HG02943 (cell line): ENCODE data around the gene ST3GAL2.
"Not testable (repeated sequence)": the region's sequence is repeated elsewhere in the genome, so short reads cannot be mapped to it uniquely, and the experiment has no call there.

Source experiments
- ATAC-seq: cut with Tn5 transposase; IDR thresholded peaks from one replicate; pipeline ENCODE4 v1.9.1; 2021; ENCODE audit warnings: mild to moderate bottlenecking, low read depth, moderate library complexity; ENCODE audit not compliant: unreplicated experiment

The ST3GAL2 gene

DNA sequence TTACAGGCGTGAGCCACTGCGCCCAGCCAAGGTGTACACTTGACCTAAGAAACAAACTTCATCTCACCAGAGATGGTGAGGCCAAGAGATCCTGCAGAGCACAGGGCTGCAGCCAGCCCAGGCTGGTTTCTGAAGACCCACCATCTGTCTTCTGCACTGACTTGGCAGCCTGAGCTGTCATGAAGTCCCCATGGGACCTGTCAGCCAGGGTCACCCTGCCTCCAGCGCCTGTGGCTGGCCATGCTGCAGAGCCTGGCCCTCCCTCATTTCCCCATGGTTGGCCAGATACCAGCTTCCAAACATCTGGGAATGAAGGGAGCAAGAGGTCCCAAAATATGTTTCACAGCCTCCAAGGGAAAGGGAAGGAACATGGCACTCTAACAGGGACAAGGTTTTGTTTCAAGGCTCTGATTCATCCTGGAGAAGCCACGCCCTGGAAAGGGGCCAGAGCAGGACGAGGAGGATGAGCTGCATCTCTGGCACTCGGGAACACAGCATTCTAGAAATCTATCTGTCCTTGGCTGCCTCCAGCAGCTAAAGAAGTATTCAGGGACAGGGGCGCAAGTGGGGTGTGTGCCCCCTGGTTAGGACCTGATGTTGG, 46.9 kb downstream of the ST3GAL2 start:
- ATAC-seq, result no peak

DNA sequence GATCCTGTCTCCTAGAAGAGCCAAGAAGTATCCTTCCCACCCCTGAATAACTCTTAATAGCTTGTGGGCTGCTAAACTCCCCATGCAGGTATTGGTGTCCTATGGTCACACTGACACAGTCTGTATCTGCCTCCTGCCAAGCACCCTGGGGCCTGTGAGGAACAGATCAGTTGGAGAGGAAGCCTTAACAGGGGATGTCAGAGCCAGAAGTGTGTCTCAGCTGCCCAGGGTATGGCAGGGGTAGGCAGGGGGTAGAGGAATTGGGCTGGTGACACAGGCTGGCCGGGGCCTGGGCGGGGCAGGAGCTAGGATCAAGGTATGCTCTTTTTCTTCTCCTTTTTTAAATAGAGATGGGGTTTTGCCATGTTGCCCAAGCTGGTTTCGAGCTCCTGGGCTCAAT, 47.5 kb downstream of the ST3GAL2 start:
- no peak for ATAC-seq

DNA sequence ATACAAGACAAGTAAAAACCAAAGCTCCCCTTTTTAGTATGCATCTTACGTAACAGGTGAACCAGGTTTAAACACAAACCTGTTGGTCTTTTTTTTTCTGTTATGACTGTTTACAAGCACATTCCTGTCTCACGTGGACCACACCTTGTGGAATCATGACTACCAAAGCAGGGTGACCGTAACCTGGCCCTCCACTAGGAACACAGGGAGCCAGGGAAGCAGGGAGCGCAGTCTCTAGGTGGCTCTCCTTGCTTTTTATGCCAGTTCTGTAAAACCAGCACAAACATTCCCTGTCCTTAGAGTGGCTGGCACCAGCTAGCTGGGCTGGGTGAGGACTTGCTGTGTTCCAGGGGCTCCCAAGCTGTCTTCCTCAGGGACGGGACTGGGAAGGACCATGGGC, 48.1 kb downstream of the ST3GAL2 start:
- no peak for ATAC-seq

DNA sequence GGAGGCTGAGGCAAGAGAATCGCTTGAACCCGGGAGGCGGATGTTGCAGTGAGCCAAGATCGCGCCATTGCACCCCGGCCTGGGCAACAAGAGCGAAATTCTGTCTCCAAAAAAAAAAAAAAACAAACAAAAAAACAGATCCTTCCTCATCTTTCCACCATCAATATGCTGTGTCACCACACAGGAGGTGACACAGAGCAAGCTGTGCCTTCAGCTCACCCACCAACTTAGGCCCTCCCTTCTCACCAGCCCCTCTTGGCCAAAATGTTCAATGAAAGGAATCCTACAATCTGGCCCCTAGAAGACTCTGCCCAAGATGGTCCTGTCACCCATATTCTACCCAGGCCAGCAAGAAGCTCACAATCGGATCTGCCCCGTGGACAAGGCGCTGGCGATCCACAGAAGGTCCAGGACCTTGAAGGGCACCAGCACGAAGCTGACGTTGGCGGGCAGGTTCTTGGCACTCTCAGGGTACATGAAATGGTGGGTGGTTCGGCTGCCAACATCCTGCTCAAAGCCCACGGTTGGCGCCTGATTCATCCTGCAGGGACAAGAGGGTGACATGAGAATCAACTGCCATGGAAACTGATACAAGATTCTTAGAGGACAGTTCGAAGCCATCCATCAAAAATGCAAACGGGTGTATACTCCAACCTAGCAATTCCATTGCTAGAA, 50.8 kb downstream of the ST3GAL2 start:
- no peak for ATAC-seq

DNA sequence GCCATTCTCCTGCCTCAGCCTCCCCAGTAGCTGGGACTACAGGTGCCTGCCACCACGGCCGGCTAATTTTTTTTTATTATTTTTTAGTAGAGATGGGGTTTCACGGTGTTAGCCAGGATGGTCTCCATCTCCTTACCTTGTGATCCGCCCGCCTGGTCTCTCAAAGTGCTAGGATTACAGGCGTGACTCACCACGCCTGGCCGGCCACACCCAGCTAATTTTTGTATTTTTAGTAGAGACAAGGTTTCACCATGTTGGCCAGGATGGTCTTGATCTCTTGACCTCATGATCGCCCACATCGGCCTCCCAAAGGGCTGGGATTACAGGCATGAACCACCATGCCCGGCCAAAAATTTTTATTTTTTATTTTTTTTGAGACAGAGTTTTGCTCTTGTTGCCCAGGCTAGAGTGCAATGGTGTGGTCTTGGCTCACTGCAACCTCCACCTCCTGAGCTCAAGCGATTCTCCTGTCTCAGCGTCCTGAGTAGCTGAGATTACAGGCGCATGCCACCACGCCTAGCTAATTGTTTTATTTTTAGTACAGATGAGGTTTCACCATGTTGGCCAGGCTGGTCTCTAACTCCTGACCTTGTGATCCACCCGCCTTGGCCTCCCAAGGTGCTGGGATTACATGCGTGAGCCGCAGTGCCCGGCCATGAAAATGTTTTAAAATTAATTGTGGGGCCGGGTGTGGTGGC, 52.5 kb downstream of the ST3GAL2 start:
- ATAC-seq, result not testable (repeated sequence)

DNA sequence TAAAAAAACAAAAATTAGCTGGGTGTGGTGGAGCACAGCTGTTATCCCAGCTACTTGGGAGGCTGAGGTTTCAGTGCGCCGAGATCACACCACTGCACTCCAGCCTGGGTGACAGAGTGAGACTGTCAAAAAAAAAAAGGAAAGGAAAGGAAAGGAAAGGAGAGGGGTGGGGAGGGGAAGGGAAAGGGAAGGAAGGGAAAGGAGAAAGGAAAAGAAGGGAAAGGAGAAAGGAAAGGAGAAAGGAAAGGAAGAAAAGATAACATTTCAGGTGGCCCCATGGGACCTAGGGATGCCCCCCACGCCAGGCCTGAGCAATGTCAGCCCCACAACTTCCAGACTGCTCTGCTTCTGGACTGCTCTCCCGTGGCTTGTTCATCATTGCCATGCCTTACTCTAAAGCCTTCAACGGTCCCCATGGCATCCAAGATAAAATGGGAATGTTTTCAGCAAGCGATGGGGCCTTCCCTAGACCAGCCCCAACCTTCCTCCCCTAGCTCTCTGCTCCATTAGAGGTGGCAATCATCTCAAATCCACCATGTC, 55.4 kb downstream of the ST3GAL2 start:
- no peak for ATAC-seq

DNA sequence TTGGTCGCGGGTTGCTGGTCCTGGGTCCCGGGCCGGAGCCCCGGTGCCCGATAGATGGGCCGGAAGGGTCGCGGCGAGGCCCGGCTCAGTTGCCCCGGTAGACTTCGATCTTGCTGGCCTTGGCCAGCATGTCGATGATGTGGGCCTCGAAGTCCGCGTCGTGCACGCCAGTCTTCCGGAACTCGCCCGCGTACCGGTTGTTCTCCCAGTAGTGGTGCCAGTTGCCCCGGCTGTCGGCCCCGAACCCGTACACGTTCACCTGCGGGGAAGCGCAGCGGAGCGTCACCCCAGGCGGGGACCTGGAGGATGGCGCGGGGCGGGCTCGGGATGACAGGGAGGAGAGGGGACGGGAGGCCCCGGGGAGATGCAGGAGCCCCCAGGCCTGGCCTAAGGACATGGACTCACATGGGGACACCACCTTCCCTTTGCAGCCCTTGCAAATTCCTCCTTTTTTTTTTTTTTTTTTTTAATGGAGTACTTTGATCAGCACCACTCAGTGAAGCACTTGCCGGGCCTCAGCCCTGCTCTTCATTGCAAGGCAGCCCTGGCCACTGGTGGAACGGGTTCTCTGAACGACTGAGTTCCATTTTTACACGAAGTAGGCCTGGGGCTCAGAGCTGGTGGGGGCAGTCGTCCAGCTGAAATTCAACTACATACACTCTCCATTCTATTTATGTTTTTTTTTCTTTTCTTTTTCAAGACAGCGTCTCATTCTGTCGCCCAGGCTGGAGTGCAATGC, 57.1 kb downstream of the ST3GAL2 start:
- ATAC-seq, result no peak

DNA sequence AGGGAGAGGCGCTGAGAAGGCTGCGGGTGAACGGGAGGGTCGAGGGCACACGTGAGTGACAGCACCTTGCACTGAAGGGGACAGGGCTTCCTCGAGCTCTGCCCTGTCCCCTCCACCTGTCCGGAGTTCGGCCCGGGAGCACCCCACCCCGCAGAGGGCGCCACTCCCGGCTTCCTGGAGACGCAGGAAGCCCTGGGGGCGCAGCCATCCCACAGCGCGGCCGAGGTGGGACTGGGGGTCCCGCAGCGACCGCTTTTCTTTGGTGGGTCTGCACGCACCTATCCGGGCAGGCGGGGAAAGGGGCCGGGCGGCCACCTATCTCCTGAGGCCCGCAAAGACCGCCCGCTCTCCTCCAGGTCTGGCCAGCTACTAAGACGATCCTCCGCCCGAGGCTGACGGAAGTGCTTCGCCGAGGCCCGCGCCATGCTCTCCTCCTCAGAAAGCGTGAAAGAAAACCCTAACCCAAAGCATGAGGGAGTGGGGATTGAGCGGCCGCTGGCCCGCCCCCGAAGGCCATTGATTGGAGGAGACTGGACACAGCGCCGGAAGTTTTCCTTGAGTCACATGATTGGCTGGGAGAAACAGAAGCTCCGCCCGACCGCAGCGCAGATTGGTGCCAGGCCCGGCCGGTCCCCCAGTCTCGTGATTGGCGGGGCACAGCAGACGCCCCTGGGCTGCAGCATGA, 57.8 kb downstream of the ST3GAL2 start:
- ATAC-seq, result peak; percentile 87

DNA sequence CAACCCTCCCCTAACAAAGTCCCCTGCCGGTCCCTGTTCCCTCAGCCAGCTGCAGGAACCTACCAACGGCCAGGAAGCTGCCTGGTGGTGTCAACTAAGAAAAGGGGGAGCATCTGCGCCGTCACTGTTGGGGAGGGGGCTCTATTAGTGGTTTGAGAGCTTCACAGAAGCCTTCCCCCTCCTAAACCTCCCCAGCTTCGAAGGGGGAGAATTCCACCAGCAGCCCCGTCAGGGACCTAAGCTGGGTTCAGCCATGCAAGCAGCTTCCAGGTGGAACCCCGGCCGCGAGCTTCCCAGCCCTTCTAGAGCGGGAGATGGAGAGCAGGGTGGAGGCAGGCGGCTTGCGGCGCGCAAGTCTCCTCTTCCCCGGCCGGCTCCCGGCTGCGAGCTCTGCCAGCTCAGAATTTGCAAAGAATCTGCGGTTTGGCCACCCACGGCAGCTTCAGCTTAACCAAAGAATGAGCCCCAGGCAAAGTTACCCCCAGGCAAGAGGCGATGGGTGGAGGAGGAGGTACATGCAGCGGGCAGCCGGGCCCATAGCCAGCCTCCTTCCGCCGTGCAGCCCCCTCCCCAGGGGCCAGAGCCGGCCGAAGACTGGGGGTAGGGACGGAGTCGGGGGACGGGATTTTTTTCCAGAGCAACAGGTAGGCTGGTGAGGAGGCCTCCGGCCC, 58.5 kb downstream of the ST3GAL2 start:
- peak; percentile 25 for ATAC-seq

DNA sequence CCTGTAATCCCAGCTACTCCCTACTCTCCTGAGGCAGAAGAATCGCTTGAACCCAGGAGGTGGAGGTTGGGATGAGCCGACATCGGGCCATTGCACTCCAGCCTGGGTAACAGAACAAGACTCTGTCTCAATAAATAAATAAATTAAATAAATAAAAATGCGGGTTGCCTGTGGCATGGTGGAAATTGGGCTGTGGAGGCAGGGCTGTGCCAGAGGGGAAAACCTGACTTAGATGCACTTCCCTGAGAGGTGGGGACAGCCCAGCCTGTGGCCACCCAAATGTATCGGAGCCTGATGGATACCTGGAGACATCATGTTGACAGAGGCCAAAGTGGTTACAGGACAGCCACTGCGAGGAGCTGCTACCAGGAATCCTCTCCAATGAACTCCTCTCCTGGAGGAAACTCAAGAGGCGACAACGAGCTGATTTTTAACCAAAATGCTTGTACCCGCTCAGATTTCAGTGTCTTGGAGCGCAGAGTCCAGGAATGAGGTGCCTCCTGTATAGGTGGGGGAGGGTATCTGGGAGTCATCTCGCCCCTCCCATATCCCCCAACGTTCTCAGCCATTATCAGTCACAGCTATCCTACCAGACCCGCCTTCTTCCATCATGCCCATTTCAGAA, 59.9 kb downstream of the ST3GAL2 start:
- ATAC-seq, result no peak

DNA sequence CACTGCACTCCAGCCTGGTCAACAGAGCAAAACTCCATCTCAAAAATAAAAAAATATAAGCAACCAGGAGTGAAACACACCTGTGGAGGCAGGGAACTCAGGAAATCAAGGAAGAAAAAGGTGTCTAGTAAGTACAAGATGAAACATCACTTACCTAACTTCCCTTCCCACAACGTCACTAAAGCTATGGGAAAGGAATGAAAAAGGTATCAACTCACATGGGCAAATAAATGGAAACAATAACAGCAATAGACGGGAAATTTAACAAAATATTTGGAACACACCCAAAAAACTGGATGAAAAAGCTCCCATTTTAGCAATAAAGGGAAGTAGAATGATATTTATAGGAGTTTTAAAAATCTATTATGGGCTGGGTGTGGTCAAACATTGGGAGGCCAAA, 61.1 kb downstream of the ST3GAL2 start:
- no peak for ATAC-seq

DNA sequence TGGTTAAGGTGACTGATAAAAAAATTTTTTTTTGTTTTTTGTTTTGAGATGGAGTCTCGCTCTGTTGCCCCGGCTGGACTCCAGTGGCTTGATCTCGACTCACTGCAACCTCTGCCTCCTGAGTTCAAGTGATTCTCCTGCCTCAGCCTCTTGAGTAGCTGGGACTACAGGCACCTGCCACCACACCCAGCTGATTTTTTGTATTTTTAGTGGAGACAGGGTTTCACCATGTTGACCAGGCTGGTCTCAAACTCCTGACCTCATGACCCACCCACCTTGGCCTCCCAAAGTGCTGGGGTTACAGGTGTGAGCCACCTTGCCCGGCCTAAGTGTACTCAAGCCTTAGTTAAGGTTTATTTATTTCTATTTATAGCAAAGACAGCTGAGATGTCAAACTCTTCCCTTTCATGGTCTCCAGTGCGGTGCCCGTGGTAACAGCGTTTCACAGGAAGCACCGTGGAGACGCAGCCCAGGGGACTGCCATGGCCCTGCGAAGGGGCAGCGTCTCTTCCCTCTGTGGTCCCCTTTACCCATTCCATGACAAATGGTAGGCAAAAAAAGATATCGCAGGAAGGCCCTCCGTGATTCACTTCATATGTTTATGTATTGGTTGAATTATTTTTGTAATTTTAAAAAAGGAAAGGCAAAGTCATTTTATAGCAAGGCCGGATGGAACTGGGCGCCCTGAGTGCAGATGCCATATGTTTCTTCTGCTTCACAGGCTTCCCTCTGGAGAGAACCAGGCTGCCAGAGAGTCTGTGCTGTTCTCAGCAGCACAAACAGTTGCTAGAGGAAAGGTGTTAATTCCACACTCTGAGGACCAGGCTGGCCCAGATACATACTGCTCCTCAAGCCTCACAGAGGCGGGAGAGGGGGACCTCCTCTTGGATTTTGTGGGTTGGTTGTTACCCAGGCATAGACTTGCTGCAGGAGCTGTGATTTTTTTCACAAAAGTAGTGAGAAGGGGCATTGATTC, 63.0 kb downstream of the ST3GAL2 start:
- ATAC-seq, result no peak

DNA sequence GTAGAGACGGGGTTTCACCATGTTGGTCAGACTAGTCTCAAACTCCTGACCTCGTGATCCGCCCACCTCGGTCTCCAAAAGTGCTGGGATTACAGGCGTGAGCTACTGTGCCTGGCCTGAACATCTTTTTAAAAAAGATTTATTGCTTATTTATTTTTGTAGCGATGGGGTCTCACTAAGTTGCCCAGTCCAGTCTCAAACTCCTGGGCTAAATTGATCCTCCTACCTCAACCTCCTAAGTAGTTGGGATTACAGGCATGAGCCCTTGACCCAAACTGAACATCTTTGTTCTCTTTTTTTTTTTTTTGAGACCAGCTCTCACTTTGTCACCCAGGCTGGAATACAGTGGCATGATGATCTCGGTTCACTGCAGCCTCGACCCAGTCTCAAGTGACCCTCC, 64.7 kb downstream of the ST3GAL2 start:
- ATAC-seq, result no peak

DNA sequence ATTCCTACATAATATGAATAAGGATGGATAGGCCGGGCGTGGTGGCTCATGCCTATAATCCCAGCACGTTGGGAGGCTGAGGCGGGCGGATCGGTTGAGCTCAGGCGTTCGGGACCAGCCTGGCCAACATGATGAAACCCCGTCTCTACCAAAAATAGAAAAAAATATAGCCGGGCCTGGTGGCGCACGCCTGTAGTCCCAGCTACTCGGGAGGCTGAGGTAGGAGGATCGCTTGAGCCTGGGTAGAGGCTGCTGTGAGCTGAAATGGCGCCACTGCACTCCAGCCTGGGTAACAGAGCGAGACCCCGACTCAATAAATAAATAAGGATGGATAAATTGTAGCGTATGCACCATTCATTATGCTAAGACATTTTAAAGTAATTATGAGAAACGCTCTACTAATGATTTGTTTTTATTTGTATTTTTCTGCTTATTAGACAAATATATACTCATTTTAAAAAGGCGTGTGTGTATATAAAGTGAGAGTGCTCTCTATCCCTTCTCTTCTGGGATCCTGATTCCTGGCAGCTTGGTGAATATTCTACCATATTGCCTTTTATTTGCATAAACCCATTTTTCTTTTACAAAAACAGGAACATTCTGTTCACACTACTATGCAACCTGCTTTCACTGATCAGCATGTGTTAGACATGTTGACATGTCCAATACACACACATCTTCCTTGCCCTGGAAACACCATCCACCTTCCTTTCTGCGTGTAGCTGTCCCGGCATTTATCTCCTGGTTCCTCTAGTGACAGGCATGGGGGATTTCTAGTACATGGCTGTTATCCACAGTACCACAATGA, 65.8 kb downstream of the ST3GAL2 start:
- ATAC-seq, result no peak

DNA sequence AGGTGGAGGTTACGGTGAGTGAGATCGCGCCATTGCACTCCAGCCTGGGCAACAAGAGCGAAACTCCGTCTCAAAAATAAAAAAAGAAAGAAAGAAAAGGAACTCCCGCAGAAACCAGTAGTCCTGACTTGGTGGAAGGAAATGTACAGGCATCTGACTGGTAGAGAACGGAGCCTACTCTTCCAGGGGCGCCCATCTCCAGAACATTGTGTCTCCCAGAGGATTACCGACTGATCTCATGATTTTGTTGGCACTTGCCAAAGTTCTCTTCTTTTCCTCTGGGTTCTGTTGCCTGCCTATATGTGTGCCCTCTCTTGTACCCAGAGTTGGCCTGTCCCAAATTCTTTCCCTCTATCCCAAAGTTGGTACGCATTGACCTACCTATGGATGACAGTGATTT, 68.0 kb downstream of the ST3GAL2 start:
- ATAC-seq, result no peak

DNA sequence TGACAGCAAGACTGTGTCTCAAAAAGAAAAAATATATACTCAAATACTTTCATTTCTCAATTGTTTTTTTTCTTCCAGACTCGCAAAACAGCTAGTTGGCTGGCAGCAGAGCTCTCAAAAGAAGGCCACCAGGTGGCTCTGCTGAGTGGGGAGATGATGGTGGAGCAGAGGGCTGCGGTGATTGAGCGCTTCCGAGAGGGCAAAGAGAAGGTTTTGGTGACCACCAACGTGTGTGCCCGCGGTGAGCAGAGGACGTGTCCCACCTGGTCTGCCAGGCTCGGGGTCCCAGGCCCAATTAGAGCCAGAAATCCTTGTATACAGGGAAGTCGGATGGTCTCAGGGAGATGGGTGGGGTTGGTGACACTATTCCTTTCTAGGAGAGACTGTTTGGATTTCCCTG, 68.8 kb downstream of the ST3GAL2 start:
- not testable (repeated sequence) for ATAC-seq

DNA sequence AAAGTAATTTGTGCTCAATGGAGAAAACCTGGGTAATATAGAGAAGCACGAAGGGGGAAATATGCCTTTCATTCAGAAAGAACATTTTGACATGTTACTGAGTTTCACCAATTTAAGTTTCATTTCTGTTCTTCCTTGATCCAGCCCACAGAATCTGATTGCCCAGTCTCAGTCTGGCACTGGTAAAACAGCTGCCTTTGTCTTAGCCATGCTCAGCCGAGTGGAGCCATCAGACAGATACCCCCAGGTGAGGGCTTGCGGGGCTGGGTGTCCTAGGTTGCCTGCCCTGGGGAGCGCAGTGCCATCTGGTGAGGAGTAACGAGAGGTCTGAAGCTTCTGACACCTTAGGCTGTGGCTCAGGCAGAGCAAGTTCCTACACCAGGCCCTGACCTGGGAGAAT, 74.5 kb downstream of the ST3GAL2 start:
- ATAC-seq, result no peak
